ENCODE results near the gene SELP. TPM values are rescaled to one million over a fixed set of nuclear protein-coding genes. Genes with fewer than 3 reads are reported as not detected.

The SELP gene
- total and polyA plus RNA-seq, 9 of the 15 experiments (the other 6 are each of a cell fraction or from before 2014, with no cell fraction given) = not detected

DNA sequence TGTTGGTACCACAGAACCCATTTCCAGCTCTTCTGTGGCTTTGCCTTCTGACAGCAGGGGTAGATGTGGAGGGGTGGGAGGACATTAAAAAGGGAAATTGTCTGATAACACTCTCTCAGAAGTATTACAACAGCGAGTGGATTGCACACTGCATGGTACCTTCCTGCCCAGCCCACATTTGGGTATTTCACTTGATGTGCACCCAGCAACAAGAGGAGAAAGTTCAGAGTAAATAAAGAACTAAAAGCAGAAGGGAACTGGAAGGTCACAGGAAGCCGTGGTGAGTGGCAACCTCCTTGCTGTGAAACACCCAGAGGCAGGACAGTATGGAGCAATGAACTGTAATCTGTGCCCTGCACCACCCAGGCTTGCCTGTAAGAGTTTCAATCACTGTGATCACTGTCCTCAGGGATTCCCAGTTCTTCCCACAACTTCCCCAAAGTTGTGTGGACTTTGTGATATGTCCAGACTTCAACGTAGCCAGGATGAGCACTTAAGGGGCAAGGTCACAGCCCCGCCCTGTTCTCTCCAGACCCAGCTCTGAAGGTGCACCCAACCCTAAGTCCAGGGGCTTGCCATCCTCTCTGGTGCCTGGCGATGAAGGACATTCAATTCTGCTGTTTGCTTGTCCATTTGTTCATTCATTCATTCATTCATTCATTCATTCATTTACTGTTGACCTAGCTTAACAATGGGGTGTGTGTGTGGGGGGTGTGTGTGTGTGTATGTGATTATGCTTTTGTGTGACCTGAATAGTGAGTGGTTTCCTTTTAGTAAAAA, 25.0 kb downstream of the SELP start:
- intact Hi-C loops (cut with micrococcal nuclease) (no loop called here), in situ Hi-C loops (cut with MboI) (loop anchor here (10.0 kb wide), 1 partner anchor 110 kb away; the partner anchor contains the start of gene SELL)

DNA sequence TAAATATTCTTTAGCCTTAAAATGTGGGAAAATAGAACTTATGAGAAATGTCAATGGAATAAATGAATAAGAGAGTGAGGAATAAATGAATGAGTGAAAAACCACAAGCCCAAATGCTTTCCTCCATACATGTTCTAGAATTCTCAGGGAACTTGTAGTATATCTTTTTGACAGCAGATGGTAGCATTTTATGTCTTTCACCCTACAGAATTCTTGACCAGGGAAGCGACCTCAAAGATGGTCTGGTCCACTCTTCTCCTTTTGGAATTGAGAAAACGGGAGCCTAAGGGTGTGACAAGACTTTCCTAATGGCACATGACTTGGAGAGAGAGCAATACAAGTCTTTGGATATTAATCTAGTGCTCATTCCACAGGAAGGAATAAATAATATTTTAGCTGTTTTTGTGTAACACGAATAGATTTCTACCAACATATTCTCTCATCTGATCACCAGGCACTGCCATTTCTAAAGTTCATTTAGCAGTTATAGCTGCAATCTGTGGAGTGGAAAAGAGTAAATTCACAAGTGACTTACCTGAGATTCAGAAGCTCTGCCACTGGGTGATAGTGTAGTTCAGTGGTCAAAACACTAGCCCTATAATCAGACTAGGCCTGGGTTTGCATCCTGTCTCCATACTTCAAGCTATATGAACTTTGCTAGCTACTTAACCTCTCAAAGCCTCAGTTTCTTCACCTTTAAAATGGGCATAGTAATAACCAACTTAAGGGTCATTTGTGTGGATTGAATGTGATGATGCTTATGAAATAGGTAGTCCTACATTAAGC, 28.6 kb downstream of the SELP start:
- intact Hi-C loops (cut with micrococcal nuclease) = loop anchor here (1.0 kb wide), 2 partner anchors 111 to 208 kb away; no protein-coding TSS in a partner anchor
- Histone ChIP-seq H3K9me3 (replicated peaks; ENCODE audit: control insufficient read depth, insufficient read depth, low read depth, low read length) (no peaks in the 10 kb centered on the region), H3K4me2 (ENCODE audit: insufficient read depth, low read length) (no peak overlapping the region), H3K4me3 (no peak overlapping the region), H4K20me1 (replicated peaks; ENCODE audit: control insufficient read depth, insufficient read depth, low read length) (no peaks in the 10 kb centered on the region), H3K4me1 (replicated peaks in 1 of 2; ENCODE audit: control insufficient read depth in 2 of 2, insufficient read depth in 2 of 2, low read length in 2 of 2) (no peaks in the 10 kb centered on the region), H3K79me2 (ENCODE audit: control insufficient read depth, insufficient read depth, low read length) (no peaks in the 10 kb centered on the region), H3K9me1 (ENCODE audit: control insufficient read depth, insufficient read depth, low read length) (no peaks in the 10 kb centered on the region), H2AFZ (ENCODE audit: low read depth, low read length) (no peak overlapping the region), H3K36me3 (ENCODE audit: control insufficient read depth, insufficient read depth, low read length) (no peaks in the 10 kb centered on the region), H3K27me3 (ENCODE audit: control insufficient read depth in 2 of 2, insufficient read depth in 2 of 2, low read length in 2 of 2) (no peaks in the 10 kb centered on the region), H3K9ac (ENCODE audit: insufficient read depth in 1 of 2, low read depth in 2 of 2, low read length in 2 of 2) (no peak overlapping the region), H3K27ac (ENCODE audit: extremely low read depth, low read depth, low read length) (no peak overlapping the region)
- CTCF ChIA-PET (ENCODE audit: low intra/inter-chr PET ratio) = interaction anchor here (0.7 to 2.0 kb wide), 3 partner anchors 43 to 208 kb away, joined by 3 to 10 read pairs (median 8); partner anchors contain the start of gene SELL
- BruUV-seq (replicated peaks) = no TSS peak
- POLR2A ChIA-PET = interaction anchor here (1.4 to 1.5 kb wide), 2 partner anchors 10 to 15 kb away, joined by 5 read pairs; partner anchors contain the start of gene F5
- DNase-seq (ENCODE audit: extremely low read depth in 1 of 4, low spot score in 3 of 4) (peak; percentile 17 to 23 (median 19)), ATAC-seq (peak; percentile 70), FAIRE-seq (no peak)
- in situ Hi-C loops (cut with MboI) = loop anchor here (10.0 kb wide), 1 partner anchor 114 kb away; the partner anchor contains the start of gene SELL
- WGBS (ENCODE audit: insufficient coverage, low coverage, missing lambda C conversion rate) = 0% methylated on average over 3 of the region's 3 CpGs
- TF ChIP-seq, protein P1, sequence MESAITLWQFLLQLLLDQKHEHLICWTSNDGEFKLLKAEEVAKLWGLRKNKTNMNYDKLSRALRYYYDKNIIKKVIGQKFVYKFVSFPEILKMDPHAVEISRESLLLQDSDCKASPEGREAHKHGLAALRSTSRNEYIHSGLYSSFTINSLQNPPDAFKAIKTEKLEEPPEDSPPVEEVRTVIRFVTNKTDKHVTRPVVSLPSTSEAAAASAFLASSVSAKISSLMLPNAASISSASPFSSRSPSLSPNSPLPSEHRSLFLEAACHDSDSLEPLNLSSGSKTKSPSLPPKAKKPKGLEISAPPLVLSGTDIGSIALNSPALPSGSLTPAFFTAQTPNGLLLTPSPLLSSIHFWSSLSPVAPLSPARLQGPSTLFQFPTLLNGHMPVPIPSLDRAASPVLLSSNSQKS (CRISPR knock-in tag; IDR thresholded peaks at IDR 0.05) = no peak
- TF ChIP-seq, protein P2, sequence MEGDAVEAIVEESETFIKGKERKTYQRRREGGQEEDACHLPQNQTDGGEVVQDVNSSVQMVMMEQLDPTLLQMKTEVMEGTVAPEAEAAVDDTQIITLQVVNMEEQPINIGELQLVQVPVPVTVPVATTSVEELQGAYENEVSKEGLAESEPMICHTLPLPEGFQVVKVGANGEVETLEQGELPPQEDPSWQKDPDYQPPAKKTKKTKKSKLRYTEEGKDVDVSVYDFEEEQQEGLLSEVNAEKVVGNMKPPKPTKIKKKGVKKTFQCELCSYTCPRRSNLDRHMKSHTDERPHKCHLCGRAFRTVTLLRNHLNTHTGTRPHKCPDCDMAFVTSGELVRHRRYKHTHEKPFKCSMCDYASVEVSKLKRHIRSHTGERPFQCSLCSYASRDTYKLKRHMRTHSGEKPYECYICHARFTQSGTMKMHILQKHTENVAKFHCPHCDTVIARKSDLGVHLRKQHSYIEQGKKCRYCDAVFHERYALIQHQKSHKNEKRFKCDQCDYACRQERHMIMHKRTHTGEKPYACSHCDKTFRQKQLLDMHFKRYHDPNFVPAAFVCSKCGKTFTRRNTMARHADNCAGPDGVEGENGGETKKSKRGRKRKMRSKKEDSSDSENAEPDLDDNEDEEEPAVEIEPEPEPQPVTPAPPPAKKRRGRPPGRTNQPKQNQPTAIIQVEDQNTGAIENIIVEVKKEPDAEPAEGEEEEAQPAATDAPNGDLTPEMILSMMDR (IDR thresholded peaks at IDR 0.05 in 2 of 3, conservative IDR thresholded peaks at IDR 0.05 in 1 of 3; ENCODE audit: insufficient read depth in 2 of 3, low read depth in 1 of 3, low read length in 3 of 3) = peak in 2 of 3 experiments; percentile 28 to 59; a peak in 3 of 6 replicates
- no peak for TF ChIP-seq BDP1 (IDR thresholded peaks at IDR 0.05; ENCODE audit: insufficient read depth, insufficient read length)

More for the DNA sequence above, 25.0 kb downstream of the SELP start:
- no peak for FAIRE-seq
- Histone ChIP-seq H3K27ac (ENCODE audit: extremely low read depth, low read depth, low read length) (no peak overlapping the region), H3K4me2 (ENCODE audit: insufficient read depth, low read length) (no peak overlapping the region), H3K79me2 (ENCODE audit: control insufficient read depth, insufficient read depth, low read length) (no peaks in the 10 kb centered on the region), H3K4me3 (no peak overlapping the region), H3K9me3 (replicated peaks; ENCODE audit: control insufficient read depth, insufficient read depth, low read depth, low read length) (no peaks in the 10 kb centered on the region), H3K36me3 (ENCODE audit: control insufficient read depth, insufficient read depth, low read length) (no peaks in the 10 kb centered on the region), H3K9ac (ENCODE audit: insufficient read depth in 1 of 2, low read depth in 2 of 2, low read length in 2 of 2) (no peak overlapping the region), H2AFZ (ENCODE audit: low read depth, low read length) (no peak overlapping the region), H4K20me1 (replicated peaks; ENCODE audit: control insufficient read depth, insufficient read depth, low read length) (no peaks in the 10 kb centered on the region), H3K4me1 (replicated peaks in 1 of 2; ENCODE audit: control insufficient read depth in 2 of 2, insufficient read depth in 2 of 2, low read length in 2 of 2) (no peaks in the 10 kb centered on the region), H3K9me1 (ENCODE audit: control insufficient read depth, insufficient read depth, low read length) (no peaks in the 10 kb centered on the region), H3K27me3 (ENCODE audit: control insufficient read depth in 2 of 2, insufficient read depth in 2 of 2, low read length in 2 of 2) (peaks cover 2 to 7% of the 10 kb centered on the region in 2 experiments; a peak in 1 of 5 replicates)
- ChIA-PET POLR2A (interaction anchor here (0.5 to 0.7 kb wide), 2 partner anchors 198 to 203 kb away, joined by 3 read pairs; no protein-coding TSS in a partner anchor), CTCF (ENCODE audit: low intra/inter-chr PET ratio) (no interaction called here)
- no peak for ATAC-seq
- WGBS (ENCODE audit: insufficient coverage, low coverage, missing lambda C conversion rate) = 0% methylated on average over 5 of the region's 5 CpGs
- BruUV-seq (replicated peaks) = no TSS peak
- DNase-seq (ENCODE audit: extremely low read depth in 1 of 4, low spot score in 3 of 4) = no peak
- TF ChIP-seq ZNF24 (IDR thresholded peaks at IDR 0.05) (peak; percentile 73; the same call in 1 of the 2 replicates), MTA3 (IDR thresholded peaks at IDR 0.05; ENCODE audit: borderline replicate concordance) (no peak)

All from K562 (cell line).